Measurements from ENCODE around the gene GAS7.

DNA sequence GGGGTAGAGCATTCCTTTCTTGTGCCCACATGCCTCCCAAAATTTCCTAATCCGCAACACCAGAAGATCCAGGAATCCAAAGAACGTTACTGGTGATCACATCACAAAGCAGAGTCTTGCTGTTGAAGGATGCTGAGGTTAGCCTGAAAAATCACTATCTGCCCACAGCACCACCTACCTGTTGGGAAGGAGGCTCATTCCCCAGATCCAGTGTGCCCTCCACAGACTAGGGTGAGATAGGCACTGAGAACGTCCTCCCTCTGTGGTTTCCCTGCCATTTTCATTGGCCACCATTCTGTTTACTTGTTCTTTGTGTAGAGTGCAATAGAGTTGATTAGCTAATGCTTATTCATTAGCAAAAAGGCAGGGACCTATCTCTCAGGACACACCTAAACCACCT is 323.7 kb downstream of the GAS7 start:
- no peak for TF ChIP-seq POLR2A (IDR thresholded peaks at IDR 0.05)
- TF ChIP-seq, protein P1, sequence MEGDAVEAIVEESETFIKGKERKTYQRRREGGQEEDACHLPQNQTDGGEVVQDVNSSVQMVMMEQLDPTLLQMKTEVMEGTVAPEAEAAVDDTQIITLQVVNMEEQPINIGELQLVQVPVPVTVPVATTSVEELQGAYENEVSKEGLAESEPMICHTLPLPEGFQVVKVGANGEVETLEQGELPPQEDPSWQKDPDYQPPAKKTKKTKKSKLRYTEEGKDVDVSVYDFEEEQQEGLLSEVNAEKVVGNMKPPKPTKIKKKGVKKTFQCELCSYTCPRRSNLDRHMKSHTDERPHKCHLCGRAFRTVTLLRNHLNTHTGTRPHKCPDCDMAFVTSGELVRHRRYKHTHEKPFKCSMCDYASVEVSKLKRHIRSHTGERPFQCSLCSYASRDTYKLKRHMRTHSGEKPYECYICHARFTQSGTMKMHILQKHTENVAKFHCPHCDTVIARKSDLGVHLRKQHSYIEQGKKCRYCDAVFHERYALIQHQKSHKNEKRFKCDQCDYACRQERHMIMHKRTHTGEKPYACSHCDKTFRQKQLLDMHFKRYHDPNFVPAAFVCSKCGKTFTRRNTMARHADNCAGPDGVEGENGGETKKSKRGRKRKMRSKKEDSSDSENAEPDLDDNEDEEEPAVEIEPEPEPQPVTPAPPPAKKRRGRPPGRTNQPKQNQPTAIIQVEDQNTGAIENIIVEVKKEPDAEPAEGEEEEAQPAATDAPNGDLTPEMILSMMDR (IDR thresholded peaks at IDR 0.05): no peak
